Bronchial epithelial cell (primary cell): ENCODE data around the gene WIPF3. TPM values are rescaled to one million over a fixed set of nuclear protein-coding genes. Genes with fewer than 3 reads are reported as not detected.
A peak's percentile ranks its signal among the peaks of the same experiment; 100 is the strongest.

ENCODE experiments used
- DNase-seq: peaks from one replicate; pipeline ENCODE4 v3.0.0-alpha.2; 2010; ENCODE audit warnings: low read depth
- FAIRE-seq: peaks from 2 replicates; lab custom pipeline; 2011; peaks lifted over from hg19 to GRCh38; lab: Jason Lieb, UNC
- H3K27me3 ChIP-seq: 2 replicates; pipeline ENCODE4 v1.5.1; 2011; ENCODE audit warnings: low read length; ENCODE audit not compliant: control insufficient read depth, insufficient read depth
- H3K36me3 ChIP-seq: 2 replicates; pipeline ENCODE4 v1.5.1; 2011; ENCODE audit warnings: low read length; ENCODE audit not compliant: control insufficient read depth, insufficient read depth
- H3K4me3 ChIP-seq: 2 replicates; pipeline ENCODE4 v1.5.1; 2011; ENCODE audit warnings: mild to moderate bottlenecking, low read depth, low read length, control low read depth
- CTCF ChIP-seq: IDR thresholded peaks from 2 replicates; pipeline ENCODE4 v1.5.1; 2011; ENCODE audit warnings: mild to moderate bottlenecking, moderate library complexity, low read length, control low read depth, inconsistent platforms; ENCODE audit not compliant: insufficient read depth, severe bottlenecking
- total RNA-seq: library from RNA; depleted of rRNA; stranded (reverse); fragments of >200 nt; gene quantifications from 2 replicates; pipeline ENCODE4 v1.2.1, GENCODE V29; 2014

WIPF3 gene
- total RNA-seq, 1 donor from 2014 or later: under 0.01 TPM

GRCh38 chr7:29794959-29795629, 11.2 kb upstream of the WIPF3 start:
- FAIRE-seq (no peak), DNase-seq (no peak)
- no peaks in the 10 kb centered on the region for H3K27me3 ChIP-seq
- TF ChIP-seq CTCF: no peak
- no peaks in the 10 kb centered on the region for H3K36me3 ChIP-seq
- H3K4me3 ChIP-seq: no peak overlapping the region

GRCh38 chr7:29795696-29796580, 10.4 kb upstream of the WIPF3 start:
- no peak for FAIRE-seq

DNA sequence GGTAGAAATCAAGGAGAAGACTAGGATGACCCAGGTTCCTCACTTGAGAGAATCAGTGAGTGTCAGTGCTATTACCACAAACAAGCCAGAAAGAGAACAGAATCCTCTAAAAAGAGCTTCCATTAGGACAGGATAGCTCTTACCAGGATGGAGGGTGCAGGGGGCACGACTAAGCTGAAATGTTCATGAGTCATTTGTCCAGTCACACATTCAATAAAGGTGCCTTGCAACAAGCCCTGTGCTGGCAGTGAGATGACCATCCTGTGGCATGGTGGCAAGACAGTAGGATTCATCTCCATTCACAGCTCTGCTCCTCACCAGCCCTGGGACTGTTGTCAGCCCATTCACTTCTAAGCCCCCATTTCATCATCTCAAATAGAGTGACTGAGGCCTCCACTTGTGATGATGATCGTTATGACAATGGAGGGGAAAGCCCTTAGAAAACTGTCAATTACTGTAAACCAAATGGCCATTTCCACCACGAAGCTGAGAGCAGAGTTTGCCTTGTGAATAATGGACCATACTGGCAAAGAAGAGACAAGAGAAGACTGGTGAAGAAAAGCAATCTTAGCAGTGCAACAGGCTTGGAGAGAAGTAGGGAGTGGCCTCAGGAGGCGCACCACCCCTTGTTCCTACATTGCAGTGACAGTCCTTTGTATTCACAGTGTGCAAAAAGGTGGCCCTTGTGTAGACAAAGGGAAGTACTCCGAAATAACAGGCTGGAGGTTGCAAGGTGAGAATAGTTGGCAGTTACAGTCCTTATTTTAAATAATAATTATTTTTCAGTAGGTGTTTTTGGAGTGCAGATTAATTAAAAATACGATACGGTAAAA, 9.0 kb upstream of the WIPF3 start:
- no peaks in the 10 kb centered on the region for H3K36me3 ChIP-seq
- DNase-seq: peak; percentile 8
- H3K27me3 ChIP-seq: peaks cover 3% of the 10 kb centered on the region
- no peak for FAIRE-seq
- no peak for TF ChIP-seq CTCF
- no peak overlapping the region for H3K4me3 ChIP-seq

More at GRCh38 chr7:29795696-29796580, 10.4 kb upstream of the WIPF3 start:
- Histone ChIP-seq H3K27me3 (no peaks in the 10 kb centered on the region), H3K4me3 (no peak overlapping the region), H3K36me3 (no peaks in the 10 kb centered on the region)
- DNase-seq: no peak
- TF ChIP-seq CTCF: no peak

- Histone ChIP-seq H3K36me3 (no peaks in the 10 kb centered on the region), H3K27me3 (peaks cover 4% of the 10 kb centered on the region), H3K4me3 (no peak overlapping the region)
- peak; percentile 72 for FAIRE-seq
- no peak for TF ChIP-seq CTCF
- no peak for DNase-seq
Measured at GRCh38 chr7:29798422-29798821, 7.9 kb upstream of the WIPF3 start.

DNA sequence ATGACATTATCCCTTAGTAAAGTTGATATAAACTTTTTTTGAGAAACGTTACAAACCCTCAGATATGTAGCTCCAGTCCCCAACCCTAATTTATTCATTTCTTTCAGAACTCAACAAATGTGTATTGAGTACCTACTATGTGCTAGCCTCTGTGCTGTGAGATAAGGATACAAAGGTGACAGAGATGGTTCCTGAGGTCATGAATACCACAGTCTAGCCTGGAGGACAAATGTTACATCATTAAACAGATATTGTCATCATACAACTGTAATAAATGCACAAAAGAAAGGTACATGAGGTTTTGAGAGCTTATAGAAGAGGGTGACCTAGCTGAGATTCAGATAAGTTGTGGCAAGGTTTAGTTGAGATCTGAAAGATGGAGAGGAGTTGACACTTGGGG, 4.4 kb upstream of the WIPF3 start:
- Histone ChIP-seq H3K27me3 (peaks cover 20% of the 10 kb centered on the region), H3K36me3 (no peaks in the 10 kb centered on the region), H3K4me3 (no peak overlapping the region)
- no peak for TF ChIP-seq CTCF
- FAIRE-seq (no peak), DNase-seq (no peak)
